Measurements from ENCODE around the gene PXYLP1. TPM values are rescaled to one million over a fixed set of nuclear protein-coding genes. Genes with fewer than 3 reads are reported as not detected.

Gene PXYLP1
- total RNA-seq, 1 donor from 2014 or later, result 21.2 TPM

DNA sequence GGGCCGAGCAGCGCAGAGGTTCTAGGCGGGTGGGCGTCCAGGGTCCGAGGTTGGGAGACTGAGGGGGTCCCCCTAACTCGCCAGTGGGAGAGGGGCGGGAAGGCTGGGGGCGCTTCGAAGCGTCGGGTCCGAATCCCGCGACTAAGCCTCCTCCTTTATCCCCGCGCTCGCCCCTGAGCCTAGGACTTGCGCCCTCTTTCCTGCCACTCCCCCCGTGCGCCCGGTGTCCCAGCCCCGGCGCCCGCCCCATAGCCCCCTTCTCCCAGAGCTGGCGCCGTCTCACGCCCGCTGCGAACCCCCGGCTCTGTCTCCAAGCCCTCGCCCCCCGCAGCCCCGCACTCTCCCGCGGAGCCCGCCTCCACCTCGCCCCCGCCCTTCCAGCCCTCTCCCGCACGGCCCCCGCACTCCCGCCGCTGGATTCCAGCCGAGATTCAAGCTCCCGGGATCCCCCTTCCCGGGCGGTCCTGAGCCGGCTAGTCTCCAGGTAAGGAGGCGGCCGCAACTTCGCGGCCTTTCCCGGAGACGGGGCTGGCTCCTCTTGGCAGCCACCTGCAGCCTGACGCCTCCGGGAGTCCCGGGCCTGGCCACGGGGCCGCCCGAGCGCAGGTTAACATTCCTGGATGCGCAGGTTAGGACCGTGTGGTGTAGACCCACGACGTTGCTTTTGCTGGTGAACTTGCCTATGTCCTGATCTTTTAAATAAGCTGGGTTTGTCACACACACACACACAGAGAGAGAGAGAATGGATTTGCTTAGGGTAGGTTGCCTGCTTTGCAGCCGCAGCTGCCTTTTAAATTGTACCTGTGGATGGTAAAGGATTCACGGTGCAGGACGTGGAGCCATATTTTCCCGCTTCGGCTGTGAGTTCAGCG is 563 bp downstream of the PXYLP1 start:
- peaks cover 3% of the 10 kb centered on the region for H3K36me3 Mint-ChIP-seq (ENCODE audit: unreplicated experiment)
- no peaks in the 10 kb centered on the region for H3K27me3 Mint-ChIP-seq (ENCODE audit: unreplicated experiment)
- no peak overlapping the region for H3K27ac Mint-ChIP-seq (ENCODE audit: unreplicated experiment)
- no peak for TF ChIP-seq CTCF (IDR thresholded peaks at IDR 0.05)
- peak; percentile 84 for DNase-seq (ENCODE audit: extremely low spot score, unreplicated experiment)
- H3K9me3 Mint-ChIP-seq (ENCODE audit: unreplicated experiment), result no peaks in the 10 kb centered on the region
- peak overlapping the region; percentile 65 for H3K4me3 Mint-ChIP-seq (ENCODE audit: unreplicated experiment)
- H3K4me1 Mint-ChIP-seq (ENCODE audit: unreplicated experiment), result peaks cover 36% of the 10 kb centered on the region

DNA sequence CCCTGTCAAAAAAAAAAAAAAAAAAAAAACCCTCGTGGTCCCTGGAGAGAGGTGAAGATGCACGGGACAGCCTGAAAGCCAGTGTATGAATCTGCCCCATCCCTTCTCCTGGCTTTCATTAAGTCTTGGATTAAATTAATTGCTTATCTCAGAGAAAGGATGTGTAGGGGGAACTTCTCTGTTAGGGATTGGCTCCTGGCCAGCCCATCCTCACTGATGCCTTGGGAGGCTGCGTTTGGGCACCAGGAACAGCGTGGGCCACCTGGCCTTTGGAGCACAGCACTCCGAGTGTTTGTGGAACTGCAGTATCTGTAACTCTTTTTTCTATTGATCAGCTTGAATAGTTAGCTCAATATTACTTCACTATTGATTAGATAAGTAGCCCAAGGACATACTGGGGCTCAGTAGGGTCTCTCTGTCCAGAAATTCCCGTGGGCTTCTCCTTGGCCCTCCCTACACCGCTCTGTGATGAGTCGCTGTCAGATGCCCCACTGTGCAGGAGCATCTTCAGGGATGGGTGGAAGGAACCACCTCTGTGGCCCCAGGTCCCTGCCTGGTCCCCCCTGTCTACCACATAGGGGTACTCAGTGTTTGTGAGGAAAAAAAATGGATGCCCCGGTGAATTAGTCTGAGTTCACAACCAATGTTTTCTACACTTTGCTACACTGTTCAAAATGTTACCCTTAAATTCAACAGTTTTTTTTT is 2.0 kb downstream of the PXYLP1 start:
- no peak overlapping the region for H3K27ac Mint-ChIP-seq (ENCODE audit: unreplicated experiment)
- peaks cover 7% of the 10 kb centered on the region for H3K36me3 Mint-ChIP-seq (ENCODE audit: unreplicated experiment)
- DNase-seq (ENCODE audit: extremely low spot score, unreplicated experiment), result peak; percentile 56
- peak overlapping the region; percentile 10 for H3K4me3 Mint-ChIP-seq (ENCODE audit: unreplicated experiment)
- H3K4me1 Mint-ChIP-seq (ENCODE audit: unreplicated experiment), result peaks cover 23% of the 10 kb centered on the region
- no peak for TF ChIP-seq CTCF (IDR thresholded peaks at IDR 0.05)
- no peaks in the 10 kb centered on the region for H3K9me3 Mint-ChIP-seq (ENCODE audit: unreplicated experiment)
- H3K27me3 Mint-ChIP-seq (ENCODE audit: unreplicated experiment), result no peaks in the 10 kb centered on the region

DNA sequence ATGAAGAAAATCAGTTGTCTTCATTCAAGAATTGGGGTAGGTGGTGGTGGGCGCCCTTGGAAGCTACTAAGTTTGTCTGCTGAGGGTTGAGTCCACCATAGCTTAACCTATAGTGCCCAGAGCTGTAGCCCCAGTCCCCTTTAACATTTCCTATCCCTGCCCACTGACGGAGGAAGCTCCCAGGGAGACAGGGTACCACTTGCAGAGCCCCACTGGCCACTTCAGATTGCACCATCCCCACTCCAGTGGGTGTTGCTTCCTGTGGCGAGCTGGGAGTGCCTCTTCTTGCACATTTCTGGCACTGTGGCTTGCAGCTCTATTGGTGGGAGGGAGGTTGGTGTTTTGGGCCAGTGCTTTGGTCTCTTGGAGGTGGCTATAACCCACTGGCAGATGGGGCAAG is 2.7 kb downstream of the PXYLP1 start:
- no peaks in the 10 kb centered on the region for H3K27me3 Mint-ChIP-seq (ENCODE audit: unreplicated experiment)
- H3K27ac Mint-ChIP-seq (ENCODE audit: unreplicated experiment), result no peak overlapping the region
- no peak for TF ChIP-seq CTCF (IDR thresholded peaks at IDR 0.05)
- H3K4me3 Mint-ChIP-seq (ENCODE audit: unreplicated experiment), result no peak overlapping the region
- H3K36me3 Mint-ChIP-seq (ENCODE audit: unreplicated experiment), result peaks cover 9% of the 10 kb centered on the region
- DNase-seq (ENCODE audit: extremely low spot score, unreplicated experiment), result peak; percentile 67
- H3K4me1 Mint-ChIP-seq (ENCODE audit: unreplicated experiment), result peaks cover 21% of the 10 kb centered on the region
- H3K9me3 Mint-ChIP-seq (ENCODE audit: unreplicated experiment), result no peaks in the 10 kb centered on the region

DNA sequence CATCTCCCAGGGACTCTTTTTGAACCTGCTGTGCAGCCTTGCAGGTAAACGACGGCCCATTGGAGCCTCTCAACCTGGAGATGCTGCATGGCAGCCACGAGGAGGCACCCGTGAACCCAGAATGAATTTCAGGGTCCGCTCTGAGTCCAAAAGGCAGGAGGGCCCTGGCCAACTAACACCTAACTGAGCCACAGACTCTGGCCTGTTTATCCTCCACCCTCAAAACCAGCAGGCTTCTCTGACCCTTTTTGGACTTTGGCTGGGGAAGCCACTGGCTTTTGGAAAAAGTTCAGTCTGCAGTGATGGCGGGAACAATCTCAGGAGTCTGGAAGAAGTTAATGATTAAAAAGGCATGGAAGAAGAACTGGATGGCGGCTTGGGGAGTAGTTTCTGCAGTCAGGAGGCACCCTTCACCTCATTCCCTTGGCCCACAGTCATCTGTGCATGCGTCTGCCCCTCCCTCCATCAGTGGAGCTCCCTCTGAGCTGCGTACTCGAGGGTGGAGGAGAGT is 4.1 kb downstream of the PXYLP1 start:
- peaks cover 31% of the 10 kb centered on the region for H3K4me1 Mint-ChIP-seq (ENCODE audit: unreplicated experiment)
- H3K36me3 Mint-ChIP-seq (ENCODE audit: unreplicated experiment), result peaks cover 9% of the 10 kb centered on the region
- H3K9me3 Mint-ChIP-seq (ENCODE audit: unreplicated experiment), result no peaks in the 10 kb centered on the region
- no peak for TF ChIP-seq CTCF (IDR thresholded peaks at IDR 0.05)
- no peak overlapping the region for H3K27ac Mint-ChIP-seq (ENCODE audit: unreplicated experiment)
- DNase-seq (ENCODE audit: extremely low spot score, unreplicated experiment), result peak; percentile 62
- H3K27me3 Mint-ChIP-seq (ENCODE audit: unreplicated experiment), result no peaks in the 10 kb centered on the region
- H3K4me3 Mint-ChIP-seq (ENCODE audit: unreplicated experiment), result no peak overlapping the region

- no peak for TF ChIP-seq CTCF (IDR thresholded peaks at IDR 0.05)
- no peaks in the 10 kb centered on the region for H3K9me3 Mint-ChIP-seq (ENCODE audit: unreplicated experiment)
- peaks cover 9% of the 10 kb centered on the region for H3K36me3 Mint-ChIP-seq (ENCODE audit: unreplicated experiment)
- H3K4me1 Mint-ChIP-seq (ENCODE audit: unreplicated experiment), result peaks cover 32% of the 10 kb centered on the region
- no peak overlapping the region for H3K4me3 Mint-ChIP-seq (ENCODE audit: unreplicated experiment)
- H3K27me3 Mint-ChIP-seq (ENCODE audit: unreplicated experiment), result no peaks in the 10 kb centered on the region
- H3K27ac Mint-ChIP-seq (ENCODE audit: unreplicated experiment), result no peak overlapping the region
- DNase-seq (ENCODE audit: extremely low spot score, unreplicated experiment), result no peak
Observed at GRCh38 chr3:141236361-141236760, 4.7 kb downstream of the PXYLP1 start.

Data from osteocyte (in vitro differentiated cells).